ENCODE results near the gene LZTR1.

LZTR1 gene

GRCh38 chr22:21012446-21013407, 30.6 kb downstream of the LZTR1 start:
- DNase-seq: no peak

GRCh38 chr22:21013657-21014201, 31.6 kb downstream of the LZTR1 start:
- no peak for DNase-seq

GRCh38 chr22:21014202-21014725, 32.2 kb downstream of the LZTR1 start:
- DNase-seq: peak in 54 of 56 donors; percentile 24 to 92 (median 77)

- peak in 14 of 56 donors; percentile 14 to 59 (median 36) for DNase-seq
Observed at GRCh38 chr22:21014726-21015465, 32.8 kb downstream of the LZTR1 start, which contains the start of gene P2RX6. TSS of gene P2RX6 (plus strand) at chr22:21015165. CDS start at chr22:21015175, 10 bp downstream.

- no peak for DNase-seq
Observed at GRCh38 chr22:21015466-21016006, 33.4 kb downstream of the LZTR1 start.

DNA sequence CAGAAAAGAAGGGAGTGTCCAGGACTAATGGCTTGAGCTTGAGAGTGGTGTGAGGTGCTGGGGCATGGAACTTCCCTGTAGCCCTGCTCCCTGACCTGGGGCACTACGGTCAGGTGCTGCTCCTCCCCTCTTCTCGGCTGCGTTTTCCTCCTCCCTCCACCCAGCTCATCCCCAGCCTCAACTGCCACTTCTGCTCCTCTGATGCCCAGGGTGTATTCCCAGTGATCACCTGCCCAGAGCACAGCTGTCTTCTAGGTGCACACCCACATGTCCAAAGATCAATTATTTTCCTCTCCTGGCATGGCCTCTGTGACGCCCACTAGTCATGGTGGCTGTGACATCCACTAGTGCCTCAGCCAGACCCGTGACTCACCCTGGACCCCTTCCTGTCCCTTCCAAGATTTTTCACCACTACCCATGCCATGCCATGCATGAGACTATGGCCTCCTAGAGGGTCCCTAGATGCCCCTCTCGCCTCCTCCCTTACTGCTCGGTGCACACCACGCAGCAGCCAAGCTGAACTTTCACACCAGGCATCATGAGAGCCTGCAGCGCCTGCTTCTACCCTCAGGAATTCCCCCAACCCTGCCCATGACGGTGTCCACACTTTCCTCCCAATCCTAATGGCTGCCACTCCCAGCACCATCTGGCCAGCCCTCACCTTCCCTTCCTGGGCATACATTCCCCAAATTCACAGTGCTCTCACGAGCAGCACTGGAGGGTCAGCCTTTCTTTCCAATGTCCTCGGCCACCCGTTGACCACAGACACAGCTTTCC, 34.7 kb downstream of the LZTR1 start:
- DNase-seq: no peak

DNA sequence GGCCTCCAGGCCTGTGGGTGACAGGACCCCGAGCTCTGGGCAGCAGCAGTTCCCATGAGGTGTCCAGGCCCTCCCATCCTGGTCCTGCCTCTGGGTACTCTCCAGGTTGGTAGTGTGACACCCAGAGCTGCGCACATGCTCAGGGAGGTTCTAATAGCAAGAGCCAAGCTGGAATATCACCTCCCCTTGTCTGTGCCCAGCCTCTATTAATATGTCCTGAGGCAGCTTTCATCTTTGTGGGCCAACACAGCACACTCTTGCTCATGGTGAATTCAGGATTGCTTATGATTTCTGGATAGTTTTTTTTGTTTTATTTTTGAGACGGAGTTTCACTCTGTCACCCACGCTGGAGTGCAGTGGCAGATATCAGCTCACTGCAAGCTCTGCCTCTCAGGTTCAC, 36.2 kb downstream of the LZTR1 start:
- no peak for DNase-seq

DNA sequence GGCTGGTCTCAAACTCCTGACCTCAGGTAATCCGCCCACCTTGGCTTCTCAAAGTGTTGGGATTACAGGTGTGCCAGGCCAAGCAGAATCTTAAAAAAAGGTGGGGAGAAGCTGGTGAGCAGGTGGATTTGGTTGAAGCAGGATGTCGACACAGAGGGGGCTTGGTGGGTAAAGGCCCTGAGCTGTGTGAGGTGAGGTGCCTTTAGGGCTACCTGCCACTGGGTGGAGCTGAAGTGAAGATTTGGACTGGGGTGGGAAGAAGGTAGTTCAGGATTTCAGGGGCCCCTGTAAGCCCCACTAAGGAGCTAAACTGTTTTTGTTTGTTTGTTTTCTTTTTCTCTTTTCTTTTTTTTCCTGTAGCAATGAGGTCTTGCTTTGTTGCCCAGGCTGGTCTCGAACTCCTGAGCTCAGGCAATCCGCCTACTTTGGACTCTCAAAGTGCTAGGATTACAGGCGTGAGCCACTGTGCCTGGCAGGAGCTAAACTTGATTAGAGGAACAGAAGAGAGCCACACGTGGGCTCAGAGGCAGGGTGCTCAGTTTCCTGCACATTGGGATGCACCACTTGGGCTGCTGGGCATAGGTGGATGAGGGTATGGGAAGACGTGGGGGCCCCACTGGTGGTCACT, 38.8 kb downstream of the LZTR1 start:
- no peak for DNase-seq

DNA sequence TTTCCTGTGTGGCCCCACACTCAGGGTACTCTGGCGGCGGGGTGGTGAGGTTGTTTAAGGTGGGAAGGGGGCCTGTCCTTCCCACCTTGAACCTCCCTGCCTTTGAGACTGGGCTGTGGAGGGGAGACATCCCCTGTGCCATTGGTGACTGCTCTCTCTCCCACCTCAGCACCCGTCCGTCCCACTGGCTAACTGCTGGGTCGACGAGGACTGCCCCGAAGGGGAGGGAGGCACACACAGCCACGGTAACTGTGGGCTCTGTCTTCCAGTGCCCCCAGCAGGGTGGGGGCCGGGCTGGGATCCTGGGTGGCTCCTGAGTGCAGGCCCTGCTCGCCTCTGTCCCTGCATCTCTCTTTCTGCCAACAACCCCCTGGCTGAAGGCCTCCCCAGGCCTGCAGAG, 40.4 kb downstream of the LZTR1 start:
- no peak for DNase-seq

DNA sequence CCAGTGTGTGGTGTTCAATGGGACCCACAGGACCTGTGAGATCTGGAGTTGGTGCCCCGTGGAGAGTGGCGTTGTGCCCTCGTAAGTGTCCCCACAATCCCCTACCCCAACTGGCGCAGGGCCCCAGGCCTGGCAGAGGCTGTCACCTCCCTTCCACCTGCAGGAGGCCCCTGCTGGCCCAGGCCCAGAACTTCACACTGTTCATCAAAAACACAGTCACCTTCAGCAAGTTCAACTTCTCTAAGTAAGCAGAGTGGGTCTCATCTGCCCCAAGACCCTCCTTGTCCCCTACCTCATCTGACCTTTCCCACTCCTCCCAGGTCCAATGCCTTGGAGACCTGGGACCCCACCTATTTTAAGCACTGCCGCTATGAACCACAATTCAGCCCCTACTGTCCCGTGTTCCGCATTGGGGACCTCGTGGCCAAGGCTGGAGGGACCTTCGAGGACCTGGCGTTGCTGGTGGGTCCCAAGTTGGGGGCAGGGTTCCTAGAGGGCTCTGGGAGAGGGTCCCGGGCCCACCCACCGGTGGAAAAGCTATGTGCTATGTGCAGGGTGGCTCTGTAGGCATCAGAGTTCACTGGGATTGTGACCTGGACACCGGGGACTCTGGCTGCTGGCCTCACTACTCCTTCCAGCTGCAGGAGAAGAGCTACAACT, 41.0 kb downstream of the LZTR1 start:
- DNase-seq: no peak

- DNase-seq: no peak
Observed at GRCh38 chr22:21025266-21025665, 43.2 kb downstream of the LZTR1 start.

DNA sequence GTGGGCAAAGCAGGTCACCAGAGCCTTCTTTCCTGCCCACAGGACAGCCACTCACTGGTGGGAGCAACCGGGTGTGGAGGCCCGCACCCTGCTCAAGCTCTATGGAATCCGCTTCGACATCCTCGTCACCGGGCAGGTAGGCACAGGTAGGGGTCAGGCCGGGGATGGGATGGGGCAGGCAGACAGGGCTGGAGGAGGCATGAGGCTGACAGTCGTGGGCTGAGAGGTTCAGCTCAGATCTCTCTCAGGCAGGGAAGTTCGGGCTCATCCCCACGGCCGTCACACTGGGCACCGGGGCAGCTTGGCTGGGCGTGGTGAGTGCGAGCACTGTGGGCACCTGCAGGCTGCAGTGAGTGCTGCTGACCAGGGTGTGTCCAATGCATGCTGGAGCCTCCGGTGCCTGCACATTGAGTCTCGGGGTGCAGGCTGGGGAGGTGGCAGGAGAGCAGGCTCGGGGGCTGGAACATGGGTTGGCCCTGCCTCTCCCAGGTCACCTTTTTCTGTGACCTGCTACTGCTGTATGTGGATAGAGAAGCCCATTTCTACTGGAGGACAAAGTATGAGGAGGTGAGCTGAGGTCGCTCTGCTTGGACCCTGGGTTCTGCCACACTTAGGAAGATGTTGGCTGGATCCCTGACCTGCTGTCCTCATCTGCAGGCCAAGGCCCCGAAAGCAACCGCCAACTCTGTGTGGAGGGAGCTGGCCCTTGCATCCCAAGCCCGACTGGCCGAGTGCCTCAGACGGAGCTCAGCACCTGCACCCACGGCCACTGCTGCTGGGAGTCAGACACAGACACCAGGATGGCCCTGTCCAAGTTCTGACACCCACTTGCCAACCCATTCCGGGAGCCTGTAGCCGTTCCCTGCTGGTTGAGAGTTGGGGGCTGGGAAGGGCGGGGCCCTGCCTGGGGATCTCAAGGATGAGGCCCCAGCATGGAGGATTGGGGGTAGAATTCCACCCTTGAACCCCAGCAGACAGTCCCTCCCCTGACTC, 44.0 kb downstream of the LZTR1 start:
- DNase-seq: no peak

DNA sequence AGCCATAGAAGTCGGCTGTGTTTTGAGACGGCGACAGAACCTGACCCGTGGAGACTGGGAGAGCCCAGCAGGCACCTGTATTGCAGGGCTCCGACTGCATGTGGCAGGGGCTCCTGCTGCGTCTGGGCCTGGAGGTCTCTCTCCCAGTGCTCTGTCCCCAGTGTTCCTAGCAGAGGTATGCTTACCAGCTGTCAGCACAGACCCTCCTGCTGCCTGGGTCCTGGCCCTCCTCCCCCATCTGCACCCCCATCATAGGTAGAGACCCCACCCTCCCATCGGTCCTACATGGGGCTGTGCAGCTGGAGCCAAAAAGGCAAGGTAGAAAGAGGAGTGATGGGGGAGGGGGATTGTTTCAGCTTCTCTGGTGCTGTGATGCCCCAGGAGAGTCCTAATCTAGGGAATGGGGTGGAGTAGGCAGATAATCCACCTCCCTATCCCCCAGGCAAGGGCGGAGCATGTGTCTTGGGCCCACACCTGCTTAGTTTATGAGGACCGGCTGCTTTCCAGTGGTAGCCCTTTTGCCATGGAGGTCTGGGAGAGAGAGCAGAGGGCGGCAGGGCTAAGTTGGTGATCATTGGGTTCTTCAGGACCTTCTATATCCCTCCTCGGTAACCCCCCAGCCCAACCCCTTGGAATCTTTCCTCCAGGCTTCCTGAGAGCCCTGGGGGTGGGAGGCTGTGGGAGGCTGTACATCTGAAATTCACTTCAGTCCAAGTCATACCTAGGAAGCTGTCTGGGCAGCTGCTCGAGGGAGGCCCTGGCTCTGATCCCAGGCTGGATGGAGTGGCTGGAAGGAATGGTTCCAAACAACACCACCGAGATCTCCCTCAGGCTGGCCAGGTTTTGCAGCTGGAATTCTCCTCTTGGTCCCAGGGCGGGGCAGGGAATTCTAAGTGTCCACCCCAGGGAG, 44.9 kb downstream of the LZTR1 start:
- no peak for DNase-seq

- DNase-seq: no peak
Observed at GRCh38 chr22:21028277-21029251, 46.5 kb downstream of the LZTR1 start.

- DNase-seq: no peak
Observed at GRCh38 chr22:21029486-21030025, 47.5 kb downstream of the LZTR1 start.

- DNase-seq: no peak
Observed at GRCh38 chr22:21030032-21030431, 47.9 kb downstream of the LZTR1 start.

Measured in amygdala (tissue), 56 donors.